ENCODE data around the gene BBS9. TPM values are rescaled to one million over a fixed set of nuclear protein-coding genes. Genes with fewer than 3 reads are reported as not detected.

BBS9 gene
- total and polyA plus RNA-seq, 2 of the 4 experiments (the other 2 are of a cell fraction): 7.9 to 9.5 TPM

GRCh38 chr7:33418251-33418701 is 288.9 kb downstream of the BBS9 start:
- BruUV-seq (replicated peaks): no TSS peak
- Histone ChIP-seq H3K14ac (replicated peaks; ENCODE audit: low read depth, low read length) (no peak overlapping the region), H3K9ac (ENCODE audit: low read depth, low read length) (no peak overlapping the region), H3K9me1 (ENCODE audit: insufficient read depth, low read length) (no peaks in the 10 kb centered on the region), H2BK120ac (ENCODE audit: low read depth, low read length) (no peak overlapping the region), H3K23ac (ENCODE audit: low read depth, low read length) (no peak overlapping the region), H3K79me1 (ENCODE audit: low read depth in 1 of 2, low read length in 2 of 2) (no peaks in the 10 kb centered on the region), H3K56ac (ENCODE audit: extremely low read depth, insufficient read depth, low read length) (no peak overlapping the region), H3K4me3 (ENCODE audit: insufficient read depth, low read depth, low read length) (no peak overlapping the region), H3K9me3 (ENCODE audit: control insufficient read depth, insufficient read depth, low read length) (no peaks in the 10 kb centered on the region), H3K18ac (ENCODE audit: low read depth, low read length) (no peak overlapping the region), H2AK5ac (ENCODE audit: low read depth, low read length) (no peak overlapping the region), H4K8ac (ENCODE audit: low read depth in 2 of 2, low read length in 2 of 2) (no peak overlapping the region), H2BK20ac (ENCODE audit: low read depth, low read length) (no peak overlapping the region), H3K4ac (ENCODE audit: low read depth, low read length) (no peak overlapping the region), H3K27ac (ENCODE audit: insufficient read depth, low read length) (no peak overlapping the region), H2BK15ac (ENCODE audit: low read depth, low read length) (no peak overlapping the region), H4K20me1 (ENCODE audit: insufficient read depth, low read length) (no peaks in the 10 kb centered on the region), H2AK9ac (replicated peaks; ENCODE audit: low read depth, low read length, poor library complexity) (no peak overlapping the region), H3K4me1 (ENCODE audit: control insufficient read depth, insufficient read depth, low read length) (peaks cover 5% of the 10 kb centered on the region; the same call in 1 of the 2 replicates), H3K36me3 (ENCODE audit: control insufficient read depth, insufficient read depth, low read length) (no peaks in the 10 kb centered on the region), H4K91ac (ENCODE audit: insufficient read depth, low read depth, low read length) (no peak overlapping the region), H2AFZ (replicated peaks; ENCODE audit: low read length, poor library complexity) (no peak overlapping the region), H3K4me2 (ENCODE audit: low read depth, low read length) (no peak overlapping the region), H4K5ac (ENCODE audit: low read depth, low read length) (no peak overlapping the region), H2BK5ac (ENCODE audit: low read depth, low read length, poor library complexity, severe bottlenecking) (no peak overlapping the region), H3K27me3 (ENCODE audit: control insufficient read depth, insufficient read depth, low read length) (peaks cover 7% of the 10 kb centered on the region)
- WGBS, 2 experiments (ENCODE audit: extremely low coverage in 2 of 2, insufficient read length in 1 of 2): no CpG with 5 or more reads among the region's 6 CpGs
- dilution Hi-C loops (cut with HindIII; ENCODE audit: low sequenced_read_pairs, unreplicated experiment): no loop called here
- peak; percentile 60 for DNase-seq
- peak; percentile 36; the same call in 1 of the 2 replicates for ATAC-seq (ENCODE audit: low read depth)
- in situ Hi-C loops (cut with MboI; ENCODE audit: low sequenced_read_pairs): no loop called here
- TF ChIP-seq CEBPB (IDR thresholded peaks at IDR 0.05; ENCODE audit: low read depth, low read length) (no peak), ELK1 (IDR thresholded peaks at IDR 0.05; ENCODE audit: borderline replicate concordance, low read depth, low read length) (no peak)
- intact Hi-C loops (cut with micrococcal nuclease): no loop called here
- CTCF ChIA-PET: no interaction called here
- POLR2A ChIA-PET (ENCODE audit: unreplicated experiment): no interaction called here
